Midbrain (tissue), 1 donor: ENCODE measurements around the gene RGP1.
A peak's percentile ranks its signal among the peaks of the same experiment; 100 is the strongest.

Experiments used
- DNase-seq: peaks from one replicate; lab custom pipeline; 2025; lab: John Stamatoyannopoulos, UW

Gene RGP1

GRCh38 chr9:35774907-35775635 is 26.0 kb downstream of the RGP1 start:
- DNase-seq = peak; percentile 16

GRCh38 chr9:35776018-35776417 is 26.9 kb downstream of the RGP1 start:
- no peak for DNase-seq

- no peak for DNase-seq
These were observed 29.4 kb downstream of the RGP1 start for GRCh38 chr9:35778496-35778895.

GRCh38 chr9:35781066-35781465 is 32.0 kb downstream of the RGP1 start:
- no peak for DNase-seq

GRCh38 chr9:35783418-35783817 is 34.3 kb downstream of the RGP1 start:
- no peak for DNase-seq

GRCh38 chr9:35789541-35789940 is 40.5 kb downstream of the RGP1 start:
- no peak for DNase-seq

GRCh38 chr9:35790025-35790384 is 40.9 kb downstream of the RGP1 start:
- DNase-seq = no peak

GRCh38 chr9:35790385-35791296 is 41.6 kb downstream of the RGP1 start:
- DNase-seq = peak; percentile 87

- peak; percentile 14 for DNase-seq
These were observed 42.3 kb downstream of the RGP1 start, which contains the start of gene NPR2 for GRCh38 chr9:35791297-35791921. TSS of gene NPR2 (plus strand) at chr9:35791591. CDS start at chr9:35792409, 818 bp downstream.

GRCh38 chr9:35792024-35792813 is 43.1 kb downstream of the RGP1 start:
- DNase-seq = no peak

- DNase-seq = no peak
These were observed 43.7 kb downstream of the RGP1 start for GRCh38 chr9:35792826-35793225.

GRCh38 chr9:35793461-35793860 is 44.4 kb downstream of the RGP1 start:
- DNase-seq = no peak

- no peak for DNase-seq
These were observed 46.6 kb downstream of the RGP1 start for GRCh38 chr9:35795695-35796094.

GRCh38 chr9:35797311-35798109 is 48.4 kb downstream of the RGP1 start:
- no peak for DNase-seq

GRCh38 chr9:35798658-35799374 is 49.7 kb downstream of the RGP1 start:
- no peak for DNase-seq

- no peak for DNase-seq
These were observed 51.4 kb downstream of the RGP1 start for GRCh38 chr9:35800530-35800929.

- DNase-seq = no peak
These were observed 52.4 kb downstream of the RGP1 start for GRCh38 chr9:35801328-35802128.

- no peak for DNase-seq
These were observed 57.0 kb downstream of the RGP1 start for GRCh38 chr9:35806101-35806500.
